A673 (cell line): ENCODE data around the gene SEPSECS.

ENCODE experiments used
- CTCF ChIP-seq: fragments of 300-800, 200-600 bp; sonication (generic); conservative IDR thresholded peaks from 2 replicates; pipeline ENCODE4 v1.5.1; 2017; ENCODE audit warnings: low read depth, mild to moderate bottlenecking, antibody characterized with exemption, low read length, moderate library complexity, mixed read lengths
- EZH2 ChIP-seq: fragments of 200-600 bp; sonication (generic); IDR thresholded peaks from 2 replicates; pipeline ENCODE4 v1.6.1; 2017; ENCODE audit warnings: borderline replicate concordance, low read depth, mild to moderate bottlenecking, mixed read lengths, antibody characterized with exemption, low read length; ENCODE audit not compliant: poor library complexity, severe bottlenecking

- TF ChIP-seq CTCF (no peak), EZH2 (no peak)
Observed at GRCh38 chr4:25100021-25100555, 60.2 kb downstream of the SEPSECS start.
